Suprapubic skin (tissue), 4 donors: ENCODE measurements around the gene L3MBTL4. TPM values are rescaled to one million over a fixed set of nuclear protein-coding genes. Genes with fewer than 3 reads are reported as not detected.

Source experiments
- DNase-seq, 2 donors: peaks; one replicate each; pipeline ENCODE4 v3.0.0-alpha.2; 2019; ENCODE audit warnings: low spot score in 2 of 2
- H3K27ac ChIP-seq: fragments of 200-600 bp; sonication (generic); one replicate; pipeline ENCODE4 v1.5.1; 2019
- H3K27me3 ChIP-seq: fragments of 200-600 bp; sonication (generic); one replicate; pipeline ENCODE4 v1.5.1; 2019
- H3K36me3 ChIP-seq: fragments of 200-600 bp; sonication (generic); one replicate; pipeline ENCODE4 v1.5.1; 2019
- H3K4me1 ChIP-seq: fragments of 200-600 bp; sonication (generic); one replicate; pipeline ENCODE4 v1.5.1; 2019
- H3K4me3 ChIP-seq: fragments of 200-600 bp; sonication (generic); one replicate; pipeline ENCODE4 v1.5.1; 2019; ENCODE audit warnings: mild to moderate bottlenecking
- H3K9me3 ChIP-seq: fragments of 200-600 bp; sonication (generic); one replicate; pipeline ENCODE4 v1.5.1; 2019
- EP300 ChIP-seq: sonication (generic); formaldehyde crosslinking; IDR thresholded peaks from one replicate; pipeline ENCODE4 v1.6.1; 2017; ENCODE audit warnings: antibody characterized with exemption
- POLR2A ChIP-seq, 2 donors: fragments of 450-650 bp; IDR thresholded peaks; one replicate each; pipeline ENCODE4 v1.6.1; 2017; ENCODE audit warnings: antibody characterized with exemption in 2 of 2, mild to moderate bottlenecking in 2 of 2, moderate library complexity in 2 of 2
- POLR2AphosphoS5 ChIP-seq, 3 donors: sonication (generic); formaldehyde crosslinking; IDR thresholded peaks; one replicate each; pipeline ENCODE4 v1.6.1; 2017; ENCODE audit warnings: antibody characterized with exemption in 3 of 3
- WGBS: methylation state at CpG from one replicate; pipeline ENCODE4 v1.1.5; 2018; 5-methylcytosine and 5-hydroxymethylcytosine counted together
- total RNA-seq, 4 donors: library from RNA; depleted of rRNA; stranded (reverse); fragments of >200 nt; gene quantifications; one replicate each; pipeline ENCODE4 v1.1.0, GENCODE V29; 2016
- TF ChIP-seq, protein P1 (sequence below), 2 donors: fragments of 200-600 bp in 1 of 2; fragments of 450-650 bp in 1 of 2; sonication (generic) in 1 of 2; IDR thresholded peaks; one replicate each; pipeline ENCODE4 v1.5.1; 2016 to 2019; ENCODE audit warnings: antibody characterized with exemption in 2 of 2, mild to moderate bottlenecking in 1 of 2, moderate library complexity in 1 of 2

L3MBTL4 gene
- total RNA-seq, 4 donors from 2014 or later, result 11.9 to 29.9 (median 14.4) TPM

DNA sequence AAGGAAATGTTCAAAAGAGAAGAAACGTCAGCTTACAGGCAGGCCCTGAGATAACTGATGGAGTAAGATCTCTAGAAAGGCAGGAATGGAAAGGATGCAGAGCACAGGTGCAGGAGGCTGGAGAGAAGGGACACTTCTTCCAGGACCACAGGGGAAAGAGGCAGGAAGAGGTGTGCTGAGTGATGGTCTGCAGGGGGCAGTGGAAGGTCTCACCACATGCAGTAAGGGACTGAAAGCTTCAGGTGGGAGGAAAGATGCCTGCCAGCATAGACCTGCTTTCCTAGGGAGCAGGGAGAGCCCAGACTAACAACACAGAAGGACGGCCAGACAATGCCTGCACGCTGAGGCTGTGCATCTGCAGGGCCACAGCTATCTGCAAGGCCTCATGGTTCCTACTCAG is 156.8 kb downstream of the L3MBTL4 start:
- Histone ChIP-seq H3K27me3 (no peaks in the 10 kb centered on the region), H3K27ac (no peak overlapping the region), H3K4me1 (peaks cover 5% of the 10 kb centered on the region), H3K4me3 (no peak overlapping the region), H3K9me3 (no peaks in the 10 kb centered on the region), H3K36me3 (peaks cover 14% of the 10 kb centered on the region)
- WGBS, result 95% methylated on average over 3 of the region's 3 CpGs
- no peak for DNase-seq
- TF ChIP-seq POLR2AphosphoS5 (IDR thresholded peaks at IDR 0.05) (no peak), EP300 (no peak), POLR2A (IDR thresholded peaks at IDR 0.05) (no peak)
- TF ChIP-seq, protein P1, sequence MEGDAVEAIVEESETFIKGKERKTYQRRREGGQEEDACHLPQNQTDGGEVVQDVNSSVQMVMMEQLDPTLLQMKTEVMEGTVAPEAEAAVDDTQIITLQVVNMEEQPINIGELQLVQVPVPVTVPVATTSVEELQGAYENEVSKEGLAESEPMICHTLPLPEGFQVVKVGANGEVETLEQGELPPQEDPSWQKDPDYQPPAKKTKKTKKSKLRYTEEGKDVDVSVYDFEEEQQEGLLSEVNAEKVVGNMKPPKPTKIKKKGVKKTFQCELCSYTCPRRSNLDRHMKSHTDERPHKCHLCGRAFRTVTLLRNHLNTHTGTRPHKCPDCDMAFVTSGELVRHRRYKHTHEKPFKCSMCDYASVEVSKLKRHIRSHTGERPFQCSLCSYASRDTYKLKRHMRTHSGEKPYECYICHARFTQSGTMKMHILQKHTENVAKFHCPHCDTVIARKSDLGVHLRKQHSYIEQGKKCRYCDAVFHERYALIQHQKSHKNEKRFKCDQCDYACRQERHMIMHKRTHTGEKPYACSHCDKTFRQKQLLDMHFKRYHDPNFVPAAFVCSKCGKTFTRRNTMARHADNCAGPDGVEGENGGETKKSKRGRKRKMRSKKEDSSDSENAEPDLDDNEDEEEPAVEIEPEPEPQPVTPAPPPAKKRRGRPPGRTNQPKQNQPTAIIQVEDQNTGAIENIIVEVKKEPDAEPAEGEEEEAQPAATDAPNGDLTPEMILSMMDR (IDR thresholded peaks at IDR 0.05), result no peak

DNA sequence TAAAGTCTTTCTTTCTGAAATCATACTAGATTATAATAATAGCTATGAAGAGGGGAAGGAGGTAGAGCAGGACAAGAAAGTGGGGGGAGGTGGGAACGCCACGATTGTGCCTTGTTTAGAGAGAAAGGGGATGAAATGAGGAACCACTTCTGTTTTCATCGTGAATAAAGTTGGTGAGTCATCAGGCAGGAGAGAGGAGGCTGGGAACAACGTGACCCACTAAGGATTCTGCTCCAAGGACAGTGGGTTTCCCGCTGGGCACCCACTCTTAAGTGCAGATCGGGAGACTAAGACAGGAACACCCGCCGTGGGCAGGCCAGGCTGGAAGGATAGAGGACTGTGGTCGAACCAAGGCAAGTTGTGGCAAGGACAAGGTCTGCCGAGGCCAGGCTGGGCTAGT is 158.2 kb downstream of the L3MBTL4 start:
- H3K27ac ChIP-seq, result no peak overlapping the region
- H3K36me3 ChIP-seq, result peaks cover 7% of the 10 kb centered on the region
- no peak for DNase-seq
- H3K4me3 ChIP-seq, result no peak overlapping the region
- H3K4me1 ChIP-seq, result peaks cover 5% of the 10 kb centered on the region
- no peaks in the 10 kb centered on the region for H3K27me3 ChIP-seq
- H3K9me3 ChIP-seq, result no peaks in the 10 kb centered on the region
- TF ChIP-seq EP300 (no peak), POLR2A (IDR thresholded peaks at IDR 0.05) (no peak), POLR2AphosphoS5 (IDR thresholded peaks at IDR 0.05) (no peak)
- TF ChIP-seq, protein P1 (IDR thresholded peaks at IDR 0.05), result no peak
- 79% methylated on average over 10 of the region's 10 CpGs for WGBS

DNA sequence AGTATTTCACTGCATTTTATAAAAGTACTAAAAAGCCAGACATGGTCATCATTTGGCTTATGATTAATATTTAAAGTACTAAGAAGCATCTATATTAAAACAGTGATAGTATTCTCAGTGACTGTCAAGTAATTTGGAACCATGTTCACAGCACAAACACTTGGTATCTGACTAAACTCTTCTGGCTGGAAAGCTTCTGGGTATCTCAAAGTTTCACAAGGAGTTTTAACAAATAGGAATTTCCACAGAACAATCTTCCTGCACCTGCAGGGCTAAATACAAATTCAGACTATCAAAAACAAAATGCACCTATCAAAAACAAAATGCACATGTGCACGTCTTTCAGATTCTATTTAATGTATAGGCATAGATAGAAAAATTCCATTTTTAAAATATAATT is 158.8 kb downstream of the L3MBTL4 start:
- Histone ChIP-seq H3K27me3 (no peaks in the 10 kb centered on the region), H3K27ac (no peak overlapping the region), H3K4me1 (peaks cover 5% of the 10 kb centered on the region), H3K4me3 (no peak overlapping the region), H3K36me3 (peaks cover 2% of the 10 kb centered on the region), H3K9me3 (no peaks in the 10 kb centered on the region)
- TF ChIP-seq, protein P1 (IDR thresholded peaks at IDR 0.05), result no peak
- TF ChIP-seq EP300, result no peak
- WGBS, result 78% methylated on average over 1 of the region's 1 CpG
- no peak for DNase-seq

DNA sequence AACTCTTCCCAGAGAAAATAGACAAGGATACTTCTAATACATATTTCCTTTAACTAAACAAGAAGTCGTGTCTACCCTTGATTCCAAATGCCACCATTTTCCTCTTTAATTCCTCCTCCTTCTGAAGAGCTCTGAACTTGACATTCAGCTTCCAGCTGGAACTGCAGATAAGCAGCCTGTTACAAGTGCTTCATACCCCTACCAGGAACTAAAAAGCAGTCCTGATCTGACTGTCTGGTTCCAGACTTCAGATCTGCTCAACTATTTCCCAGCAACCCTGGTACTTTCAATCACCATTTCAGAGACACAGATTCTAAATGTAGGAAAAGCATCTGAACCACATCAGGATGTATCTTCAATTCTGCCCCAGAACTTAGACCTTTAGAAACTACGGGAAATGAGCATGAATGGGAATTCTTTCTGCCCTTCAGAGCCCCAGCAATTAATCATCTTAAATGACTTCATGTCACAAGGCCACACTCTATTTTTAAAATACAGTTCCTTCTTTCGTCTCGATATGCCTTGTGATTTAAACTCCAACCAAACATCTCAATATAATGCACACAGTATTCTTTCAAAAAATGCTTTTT is 159.5 kb downstream of the L3MBTL4 start:
- H3K27ac ChIP-seq, result no peak overlapping the region
- WGBS, result 44% methylated on average over 4 of the region's 4 CpGs
- no peaks in the 10 kb centered on the region for H3K9me3 ChIP-seq
- no peaks in the 10 kb centered on the region for H3K36me3 ChIP-seq
- no peak overlapping the region for H3K4me3 ChIP-seq
- TF ChIP-seq POLR2AphosphoS5 (IDR thresholded peaks at IDR 0.05), result no peak
- TF ChIP-seq, protein P1 (IDR thresholded peaks at IDR 0.05), result no peak
- no peak for TF ChIP-seq POLR2A (IDR thresholded peaks at IDR 0.05)
- no peak for TF ChIP-seq EP300
- DNase-seq, result no peak
- peaks cover 5% of the 10 kb centered on the region for H3K4me1 ChIP-seq
- no peaks in the 10 kb centered on the region for H3K27me3 ChIP-seq

DNA sequence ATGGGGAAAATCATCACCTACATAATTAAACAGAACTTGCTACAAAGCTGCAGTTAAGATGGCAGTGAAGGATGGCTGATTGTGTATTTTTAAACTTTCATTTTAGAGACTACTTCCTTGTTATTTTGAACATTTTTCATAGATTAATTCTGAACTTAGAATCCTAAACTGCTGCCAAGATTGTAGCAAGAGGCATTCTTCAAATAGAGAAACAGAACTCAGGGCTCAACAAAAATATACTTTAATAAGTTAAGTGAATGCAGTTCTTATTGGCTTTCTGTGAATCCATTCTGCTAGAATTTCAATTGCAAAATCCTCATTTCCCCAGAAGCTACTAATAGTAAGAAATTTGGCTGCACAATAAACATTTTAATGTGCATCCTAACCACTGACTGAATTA is 160.3 kb downstream of the L3MBTL4 start:
- H3K36me3 ChIP-seq, result no peaks in the 10 kb centered on the region
- peaks cover 5% of the 10 kb centered on the region for H3K4me1 ChIP-seq
- no peaks in the 10 kb centered on the region for H3K27me3 ChIP-seq
- no peak for DNase-seq
- H3K9me3 ChIP-seq, result no peaks in the 10 kb centered on the region
- H3K27ac ChIP-seq, result no peak overlapping the region
- TF ChIP-seq POLR2A (IDR thresholded peaks at IDR 0.05) (no peak), EP300 (no peak), POLR2AphosphoS5 (IDR thresholded peaks at IDR 0.05) (no peak)
- TF ChIP-seq, protein P1 (IDR thresholded peaks at IDR 0.05), result no peak
- no peak overlapping the region for H3K4me3 ChIP-seq
